KG1 (cell line): Measurements from ENCODE around the gene IRAK3.
"Not testable (repeated sequence)": the region's sequence is repeated elsewhere in the genome, so short reads cannot be mapped to it uniquely, and the experiment has no call there.

Experiments used
- DNase-seq: peaks from one replicate; lab custom pipeline; 2025; lab: John Stamatoyannopoulos, UW

IRAK3 gene

GRCh38 chr12:66174391-66175325, 14.4 kb upstream of the IRAK3 start:
- not testable (repeated sequence) for DNase-seq

DNA sequence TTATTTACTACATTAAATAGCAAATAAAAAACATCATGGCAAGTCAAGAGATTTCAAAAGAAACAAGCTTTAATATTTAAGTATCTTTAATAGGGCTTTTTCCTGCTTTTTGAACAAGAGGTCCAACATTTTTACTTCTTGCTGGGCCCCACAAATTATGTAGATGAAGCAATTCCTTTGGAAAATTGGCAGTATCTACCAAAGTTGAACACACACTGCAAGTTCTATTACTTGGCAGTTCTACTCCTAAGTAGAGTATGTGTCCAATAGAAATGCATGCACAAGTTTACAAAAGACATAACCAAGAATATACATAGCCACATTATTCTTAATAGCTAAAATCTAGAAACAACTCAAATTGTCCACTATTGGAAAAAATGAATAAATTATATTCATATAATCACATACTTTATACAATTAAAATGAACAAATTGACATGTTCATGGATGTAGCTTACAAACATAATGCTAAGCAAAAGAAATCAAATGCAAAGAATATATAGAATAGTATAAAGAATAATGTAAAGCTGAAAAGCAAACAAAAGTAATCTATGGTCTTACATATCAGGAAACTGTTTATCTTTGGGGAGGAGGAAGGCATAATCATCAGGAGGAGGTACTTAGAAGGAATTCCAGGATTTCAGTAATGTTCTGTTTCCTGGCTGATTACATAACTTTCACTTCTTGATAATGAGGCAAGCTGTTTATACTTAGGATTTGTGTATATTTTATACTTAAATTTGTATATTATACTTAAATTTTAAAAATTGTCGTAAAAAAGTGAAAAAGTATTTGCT, 12.7 kb upstream of the IRAK3 start:
- DNase-seq, result no peak

GRCh38 chr12:66182956-66183355, 6.1 kb upstream of the IRAK3 start:
- DNase-seq, result no peak

DNA sequence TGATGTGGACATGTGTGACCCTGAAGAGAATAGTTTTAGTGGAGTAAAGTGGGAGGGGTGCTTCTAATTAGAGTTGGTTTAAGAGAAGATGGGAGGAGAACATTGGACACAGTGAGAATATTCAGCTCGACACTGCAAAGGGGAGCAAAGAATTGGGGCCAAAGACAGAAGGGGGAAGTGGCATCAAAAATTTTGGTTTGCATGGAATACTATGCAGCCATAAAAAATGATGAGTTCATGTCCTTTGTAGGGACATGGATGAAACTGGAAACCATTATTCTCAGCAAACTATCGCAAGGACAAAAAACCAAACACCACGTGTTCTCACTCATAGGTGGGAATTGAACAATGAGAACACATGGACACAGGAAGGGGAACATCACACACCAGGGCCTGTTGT, 4.2 kb upstream of the IRAK3 start:
- DNase-seq, result not testable (repeated sequence)

GRCh38 chr12:66187036-66187435, 2.0 kb upstream of the IRAK3 start:
- no peak for DNase-seq

DNA sequence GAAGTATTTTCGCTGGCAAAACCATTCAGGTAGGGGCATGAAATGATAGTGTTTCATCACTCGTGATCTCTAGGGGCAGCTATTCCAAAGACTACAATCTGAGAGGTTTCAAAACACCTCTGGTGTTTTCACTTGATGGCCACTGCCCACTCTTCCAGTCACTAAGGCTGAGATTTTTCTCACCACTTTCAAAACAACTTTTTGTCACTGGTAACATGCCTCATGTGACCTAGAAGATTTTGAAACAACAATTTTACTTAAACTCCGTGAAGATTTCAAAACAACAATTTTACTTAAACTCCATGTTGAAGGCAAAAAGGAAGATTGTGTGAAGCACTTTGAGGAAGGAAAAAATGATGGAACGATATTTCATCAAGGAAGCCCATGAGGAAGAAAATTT, 1.2 kb upstream of the IRAK3 start:
- no peak for DNase-seq

DNA sequence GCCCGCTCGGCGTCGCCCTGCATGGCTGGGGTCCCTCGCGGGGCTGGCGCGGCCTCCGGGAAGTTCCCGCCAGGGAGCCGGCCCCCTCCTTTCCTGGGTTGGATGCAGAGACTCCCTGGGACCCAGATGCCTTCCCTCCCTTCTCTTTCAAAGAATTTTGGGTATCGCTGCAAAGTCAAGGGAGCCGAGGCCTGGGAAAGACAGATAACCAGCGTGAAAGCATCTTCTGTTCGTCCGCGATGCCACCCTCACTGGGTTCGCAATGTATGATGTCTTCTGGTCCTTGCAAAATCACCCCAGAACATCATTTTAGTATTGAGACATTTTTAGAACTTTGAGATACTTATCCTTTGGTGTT, 451 bp downstream of the IRAK3 start:
- DNase-seq, result no peak

DNA sequence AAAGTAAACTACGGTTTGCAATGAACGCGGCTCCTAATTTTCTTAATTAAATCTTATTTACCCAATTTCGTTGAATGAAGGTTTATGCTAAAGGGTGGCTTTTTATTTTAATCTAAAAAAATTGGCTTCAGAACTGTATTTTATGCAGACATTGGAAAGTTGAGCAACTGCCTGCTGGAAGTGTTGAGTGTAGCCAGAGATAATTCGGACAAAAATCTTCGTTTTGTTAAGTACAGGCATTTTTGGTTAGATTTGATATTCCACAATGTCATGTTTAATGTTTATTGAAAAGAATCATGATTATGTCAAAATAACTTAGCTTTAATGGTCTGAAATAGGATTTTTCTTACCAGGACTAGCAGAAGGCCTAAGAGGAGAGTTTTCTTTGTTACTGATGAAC, 875 bp downstream of the IRAK3 start:
- no peak for DNase-seq

DNA sequence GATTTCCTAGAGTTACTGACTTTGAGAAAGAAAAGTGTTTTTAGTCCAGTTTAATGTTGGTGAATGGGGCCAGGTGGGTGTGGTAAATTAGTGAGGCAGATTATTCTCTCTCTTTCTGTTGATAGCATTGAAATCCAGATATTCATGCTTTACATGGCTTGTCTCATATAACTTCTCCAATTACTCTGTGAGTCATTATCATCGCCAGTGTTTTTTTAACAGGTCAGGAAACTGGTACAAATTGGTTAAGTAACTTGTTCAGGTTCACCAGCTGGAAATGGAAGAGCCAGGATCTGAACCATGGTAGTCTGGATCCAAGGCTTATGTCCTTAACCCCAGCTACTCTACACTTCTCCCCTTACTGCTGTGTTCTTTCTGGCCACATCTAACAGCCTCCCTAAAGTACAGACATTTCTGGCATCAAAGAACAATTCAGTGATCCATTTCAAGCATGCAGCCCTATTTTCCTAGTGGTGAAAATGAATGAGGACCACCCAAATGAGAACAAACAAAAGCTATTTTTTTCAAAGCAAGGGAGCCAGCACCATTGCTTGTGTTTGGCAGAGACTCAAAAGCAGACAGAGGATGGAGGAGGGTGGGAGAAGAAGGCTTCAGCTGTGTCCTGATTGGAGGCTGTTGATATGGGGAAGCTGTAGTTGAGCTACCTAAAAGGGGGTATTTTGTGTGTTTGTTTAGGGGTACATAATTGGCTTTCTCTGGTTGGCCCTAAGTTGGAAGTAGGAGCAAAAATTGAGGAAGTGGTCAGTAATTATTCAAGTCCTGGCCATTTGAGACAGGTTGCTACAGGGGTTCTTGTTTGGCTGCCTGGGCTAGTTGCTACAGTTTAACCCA, 1.7 kb downstream of the IRAK3 start:
- peak; percentile 69 for DNase-seq

- no peak for DNase-seq
Observed at GRCh38 chr12:66191547-66192126, 2.6 kb downstream of the IRAK3 start.

GRCh38 chr12:66194122-66194521, 5.1 kb downstream of the IRAK3 start:
- no peak for DNase-seq

DNA sequence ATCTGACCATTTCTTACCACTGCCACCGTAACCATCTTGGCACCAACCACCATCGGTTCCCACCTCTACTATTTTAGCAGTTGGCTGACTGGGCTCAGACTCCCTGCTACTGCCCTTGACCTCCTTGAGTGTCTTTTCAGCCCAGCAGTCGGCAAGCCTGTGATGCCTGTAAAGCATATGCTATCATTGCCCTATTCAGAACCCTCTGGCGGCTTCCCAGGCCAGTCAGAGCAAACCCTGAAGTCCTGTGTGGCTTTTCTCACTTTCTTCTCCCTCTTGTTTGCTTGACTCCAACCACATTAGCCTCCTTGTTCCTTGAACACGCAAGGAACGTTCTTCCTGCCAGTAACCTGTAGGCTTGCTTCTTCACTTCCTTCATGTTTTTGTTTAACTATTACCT, 6.2 kb downstream of the IRAK3 start:
- no peak for DNase-seq

DNA sequence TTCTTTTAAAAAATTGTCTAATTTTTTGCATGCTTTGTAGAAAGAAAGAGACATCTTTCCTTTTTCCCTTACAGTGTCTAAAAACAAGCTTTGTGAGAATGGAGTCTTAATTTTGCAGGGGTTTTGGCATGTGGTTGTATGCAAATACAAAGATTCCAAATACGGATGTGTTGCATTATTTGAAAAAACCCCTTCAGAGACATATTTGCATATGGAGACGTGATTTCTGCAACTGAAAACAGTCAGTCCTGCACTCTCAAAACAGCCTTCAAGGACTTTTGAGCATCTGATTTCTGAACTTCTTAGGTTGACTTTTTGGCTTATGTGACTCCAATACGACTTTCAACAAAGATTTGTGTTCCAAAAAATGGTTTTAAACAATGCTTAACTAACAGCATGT, 7.8 kb downstream of the IRAK3 start:
- DNase-seq, result no peak

GRCh38 chr12:66197495-66197921, 8.5 kb downstream of the IRAK3 start:
- no peak for DNase-seq

DNA sequence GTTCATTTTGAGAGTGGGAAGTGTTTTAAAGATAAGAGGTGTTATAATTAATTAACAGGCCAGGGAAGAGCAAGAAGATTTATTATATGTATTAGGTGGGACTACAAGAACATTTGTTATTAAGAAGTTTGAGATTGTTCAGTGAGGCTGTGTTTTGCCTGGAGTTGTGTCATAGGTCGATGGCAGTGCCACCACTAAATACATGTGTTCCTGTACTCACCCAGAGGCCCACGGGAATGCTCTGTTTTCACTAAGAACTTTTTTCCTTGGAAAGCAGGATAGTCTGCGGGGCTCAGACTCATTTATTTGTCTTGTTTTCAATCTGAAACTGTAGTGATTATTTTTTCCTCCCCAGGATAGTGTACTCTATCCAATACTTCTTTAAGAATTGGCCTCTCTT, 10.1 kb downstream of the IRAK3 start:
- no peak for DNase-seq

- no peak for DNase-seq
Observed at GRCh38 chr12:66199831-66200509, 11.0 kb downstream of the IRAK3 start.

- no peak for DNase-seq
Observed at GRCh38 chr12:66203820-66204219, 14.8 kb downstream of the IRAK3 start.

- no peak for DNase-seq
Observed at GRCh38 chr12:66206141-66206540, 17.1 kb downstream of the IRAK3 start.

GRCh38 chr12:66210840-66211239, 21.8 kb downstream of the IRAK3 start:
- DNase-seq, result no peak

DNA sequence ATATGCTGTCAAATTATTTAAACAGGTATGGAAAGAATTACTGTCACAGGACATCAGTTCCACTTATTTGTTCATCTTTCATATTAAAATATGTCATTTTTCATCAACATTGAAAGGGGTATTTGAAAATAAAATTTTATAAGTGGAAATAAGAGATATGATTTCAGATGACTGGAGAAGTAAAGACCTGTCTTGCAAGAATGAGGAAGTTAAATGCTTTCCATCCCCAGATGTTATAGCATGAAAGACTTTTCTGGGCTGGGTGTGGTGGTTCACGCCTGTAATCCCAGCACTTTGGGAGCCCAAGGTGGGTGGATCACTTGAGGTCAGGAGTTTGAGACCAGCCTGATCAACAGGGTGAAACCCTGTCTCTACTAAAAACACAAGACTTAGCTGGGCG, 22.6 kb downstream of the IRAK3 start:
- DNase-seq, result not testable (repeated sequence)

DNA sequence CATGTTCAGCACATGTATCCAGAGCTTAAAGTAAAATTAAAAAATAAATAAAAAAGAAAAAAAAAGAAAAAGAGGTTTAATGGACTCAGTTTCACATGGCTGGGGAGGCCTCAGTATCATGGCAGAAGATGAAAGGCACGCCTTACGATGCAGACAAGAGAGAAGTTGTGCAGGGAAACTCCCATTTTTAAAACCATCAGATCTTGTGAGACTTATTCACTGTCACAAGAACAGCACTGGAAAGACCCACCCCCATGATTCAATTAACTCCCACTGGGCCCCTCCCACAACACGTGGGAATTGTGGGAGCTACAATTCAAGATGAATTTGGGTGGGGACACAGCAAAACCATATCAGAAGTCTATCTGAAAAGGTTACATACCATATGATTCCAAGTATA, 24.0 kb downstream of the IRAK3 start:
- DNase-seq, result not testable (repeated sequence)
